Neural cell (in vitro differentiated cells): ENCODE results near the gene GSX2.

ENCODE experiments used
- TAF1 ChIP-seq: IDR thresholded peaks from 2 replicates; pipeline ENCODE4 v1.6.1; 2012; ENCODE audit warnings: low read depth
- TF ChIP-seq, protein P1 (sequence below): fragments of 450-650 bp; IDR thresholded peaks from 2 replicates; pipeline ENCODE4 v1.5.1; 2014; ENCODE audit warnings: antibody characterized with exemption, mild to moderate bottlenecking, moderate library complexity; ENCODE audit not compliant: poor library complexity, severe bottlenecking

DNA sequence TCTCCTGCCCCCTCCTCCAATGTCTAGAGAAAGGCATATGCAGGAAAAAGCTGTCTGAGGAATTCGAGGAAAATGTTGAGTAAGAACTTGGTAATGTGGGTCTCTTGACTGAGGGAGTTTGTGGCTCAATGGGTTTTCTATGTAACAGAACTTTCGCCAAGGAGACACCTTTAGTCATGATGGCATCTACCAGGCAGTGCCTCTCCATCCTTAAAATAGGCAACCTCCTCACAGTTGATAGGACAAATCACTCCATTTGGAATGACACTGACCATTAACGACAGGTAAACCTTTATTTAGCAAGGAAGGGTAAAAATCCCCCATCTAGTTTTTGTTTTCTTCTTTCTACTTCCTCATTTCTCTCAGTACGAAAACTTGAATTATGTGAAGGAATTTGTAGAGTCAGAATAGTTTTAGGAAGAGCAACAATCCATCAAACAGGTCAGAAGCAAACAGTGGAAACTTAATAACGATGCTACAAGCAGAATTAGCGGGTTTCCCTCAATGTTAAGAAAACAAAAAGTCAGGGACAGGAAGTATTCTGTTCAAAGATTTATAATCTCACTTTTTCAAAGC is 2.7 kb downstream of the GSX2 start:
- TF ChIP-seq TAF1, result no peak
- TF ChIP-seq, protein P1, sequence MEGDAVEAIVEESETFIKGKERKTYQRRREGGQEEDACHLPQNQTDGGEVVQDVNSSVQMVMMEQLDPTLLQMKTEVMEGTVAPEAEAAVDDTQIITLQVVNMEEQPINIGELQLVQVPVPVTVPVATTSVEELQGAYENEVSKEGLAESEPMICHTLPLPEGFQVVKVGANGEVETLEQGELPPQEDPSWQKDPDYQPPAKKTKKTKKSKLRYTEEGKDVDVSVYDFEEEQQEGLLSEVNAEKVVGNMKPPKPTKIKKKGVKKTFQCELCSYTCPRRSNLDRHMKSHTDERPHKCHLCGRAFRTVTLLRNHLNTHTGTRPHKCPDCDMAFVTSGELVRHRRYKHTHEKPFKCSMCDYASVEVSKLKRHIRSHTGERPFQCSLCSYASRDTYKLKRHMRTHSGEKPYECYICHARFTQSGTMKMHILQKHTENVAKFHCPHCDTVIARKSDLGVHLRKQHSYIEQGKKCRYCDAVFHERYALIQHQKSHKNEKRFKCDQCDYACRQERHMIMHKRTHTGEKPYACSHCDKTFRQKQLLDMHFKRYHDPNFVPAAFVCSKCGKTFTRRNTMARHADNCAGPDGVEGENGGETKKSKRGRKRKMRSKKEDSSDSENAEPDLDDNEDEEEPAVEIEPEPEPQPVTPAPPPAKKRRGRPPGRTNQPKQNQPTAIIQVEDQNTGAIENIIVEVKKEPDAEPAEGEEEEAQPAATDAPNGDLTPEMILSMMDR, result no peak
